ENCODE measurements around the gene GPR75. TPM values are rescaled to one million over a fixed set of nuclear protein-coding genes. Genes with fewer than 3 reads are reported as not detected.
"Not testable (repeated sequence)": the region's sequence is repeated elsewhere in the genome, so short reads cannot be mapped to it uniquely, and the experiment has no call there.

Gene GPR75
- total RNA-seq, 2 experiments from 2014 or later = 1.4 to 1.7 TPM

- no peak for DNase-seq
- H3K4me1 Mint-ChIP-seq = no peaks in the 10 kb centered on the region
- no peaks in the 10 kb centered on the region for H3K27me3 Mint-ChIP-seq
- no peak overlapping the region for H3K4me3 Mint-ChIP-seq
- ChIA-PET CTCF (no interaction called here), POLR2A (no interaction called here)
- H3K36me3 Mint-ChIP-seq (ENCODE audit: low read depth) = peaks cover 36% of the 10 kb centered on the region
- no peak overlapping the region for H3K27ac Mint-ChIP-seq
- no peaks in the 10 kb centered on the region for H3K9me3 Mint-ChIP-seq
Observed at GRCh38 chr2:53874401-53874950, 14.7 kb upstream of the GPR75 start.

DNA sequence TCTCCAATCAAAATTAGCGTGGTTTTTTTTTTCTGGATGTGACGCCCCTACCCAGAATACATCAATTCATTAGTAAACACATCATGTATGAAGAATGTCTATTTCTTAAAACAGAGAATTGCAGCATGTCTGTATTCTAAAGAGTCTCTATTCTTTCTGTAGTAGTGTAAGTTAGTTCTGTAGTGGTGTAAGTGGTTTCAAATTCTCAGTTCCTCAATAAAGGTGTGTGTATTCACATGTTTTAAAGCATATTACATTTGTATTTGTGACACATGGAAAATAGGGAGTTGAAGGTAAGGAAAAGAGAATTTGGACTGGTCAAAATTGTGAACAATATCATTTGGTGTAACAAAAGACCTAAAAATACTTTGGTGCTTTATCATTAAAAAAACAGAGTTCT, 8.0 kb upstream of the GPR75 start:
- ChIA-PET POLR2A (no interaction called here), CTCF (interaction anchor here (0.6 kb wide), 1 partner anchor 181 kb away, joined by 5 read pairs; no protein-coding TSS in a partner anchor)
- Mint-ChIP-seq H3K9me3 (no peaks in the 10 kb centered on the region), H3K4me1 (no peaks in the 10 kb centered on the region), H3K27ac (no peak overlapping the region), H3K4me3 (no peak overlapping the region), H3K36me3 (ENCODE audit: low read depth) (peaks cover 33% of the 10 kb centered on the region), H3K27me3 (no peaks in the 10 kb centered on the region)
- no peak for DNase-seq

DNA sequence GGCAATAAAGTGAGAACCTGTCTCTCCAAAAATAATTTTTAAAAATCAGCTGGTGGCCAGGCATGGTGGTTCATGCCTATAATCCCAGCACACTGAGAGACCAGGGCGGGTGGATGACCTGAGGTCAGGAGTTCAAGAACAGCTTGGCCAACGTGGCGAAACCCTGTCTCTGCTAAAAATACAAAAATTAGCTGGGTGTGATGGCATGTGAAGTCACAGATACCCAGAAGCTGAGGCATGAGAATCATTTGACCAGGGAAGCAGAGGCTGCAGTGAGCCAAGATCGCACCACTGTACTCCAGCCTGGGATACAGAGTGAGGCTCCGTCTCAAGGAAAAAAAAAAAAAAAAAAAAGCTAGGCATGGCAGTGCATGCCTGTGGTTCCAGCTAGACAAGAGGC, 7.4 kb upstream of the GPR75 start:
- no peaks in the 10 kb centered on the region for H3K27me3 Mint-ChIP-seq
- POLR2A ChIA-PET = no interaction called here
- peaks cover 33% of the 10 kb centered on the region for H3K36me3 Mint-ChIP-seq (ENCODE audit: low read depth)

DNA sequence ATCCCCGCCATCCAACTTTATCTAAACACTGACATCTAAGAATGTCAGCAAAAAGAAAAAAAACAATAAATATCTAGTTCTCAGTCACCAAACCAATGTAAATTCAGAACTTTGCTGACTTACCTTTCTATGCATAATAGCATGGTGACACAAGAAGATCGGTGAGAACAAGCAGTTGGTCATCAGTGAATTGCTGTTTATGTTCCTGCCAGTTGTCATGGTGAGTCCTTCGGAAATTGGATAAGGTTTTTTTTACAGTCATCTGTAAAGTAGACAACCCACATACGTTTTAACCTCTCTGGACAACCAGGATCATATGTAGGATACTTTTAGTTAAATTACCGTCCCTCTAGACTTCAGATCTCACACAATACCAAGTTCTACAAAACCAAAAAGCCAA, 6.2 kb upstream of the GPR75 start:
- Mint-ChIP-seq H3K4me3 (no peak overlapping the region), H3K4me1 (no peaks in the 10 kb centered on the region), H3K36me3 (ENCODE audit: low read depth) (peaks cover 33% of the 10 kb centered on the region), H3K27ac (no peak overlapping the region), H3K27me3 (no peaks in the 10 kb centered on the region), H3K9me3 (no peaks in the 10 kb centered on the region)
- POLR2A ChIA-PET = no interaction called here
- CTCF ChIA-PET = no interaction called here
- DNase-seq = no peak

More for the DNA sequence above, 7.4 kb upstream of the GPR75 start:
- Mint-ChIP-seq H3K27ac (no peak overlapping the region), H3K4me3 (no peak overlapping the region), H3K9me3 (no peaks in the 10 kb centered on the region), H3K4me1 (no peaks in the 10 kb centered on the region)
- DNase-seq = no peak
- CTCF ChIA-PET = interaction anchor here (0.6 to 0.7 kb wide), 3 partner anchors 15 to 182 kb away, joined by 4 to 6 read pairs (median 5); no protein-coding TSS in a partner anchor

- H3K27ac Mint-ChIP-seq = no peak overlapping the region
- ChIA-PET CTCF (no interaction called here), POLR2A (no interaction called here)
- DNase-seq = no peak
- H3K36me3 Mint-ChIP-seq (ENCODE audit: low read depth) = peaks cover 33% of the 10 kb centered on the region
- no peak overlapping the region for H3K4me3 Mint-ChIP-seq
- H3K27me3 Mint-ChIP-seq = no peaks in the 10 kb centered on the region
- H3K4me1 Mint-ChIP-seq = no peaks in the 10 kb centered on the region
- H3K9me3 Mint-ChIP-seq = no peaks in the 10 kb centered on the region
Observed at GRCh38 chr2:53865264-53865663, 5.5 kb upstream of the GPR75 start.

DNA sequence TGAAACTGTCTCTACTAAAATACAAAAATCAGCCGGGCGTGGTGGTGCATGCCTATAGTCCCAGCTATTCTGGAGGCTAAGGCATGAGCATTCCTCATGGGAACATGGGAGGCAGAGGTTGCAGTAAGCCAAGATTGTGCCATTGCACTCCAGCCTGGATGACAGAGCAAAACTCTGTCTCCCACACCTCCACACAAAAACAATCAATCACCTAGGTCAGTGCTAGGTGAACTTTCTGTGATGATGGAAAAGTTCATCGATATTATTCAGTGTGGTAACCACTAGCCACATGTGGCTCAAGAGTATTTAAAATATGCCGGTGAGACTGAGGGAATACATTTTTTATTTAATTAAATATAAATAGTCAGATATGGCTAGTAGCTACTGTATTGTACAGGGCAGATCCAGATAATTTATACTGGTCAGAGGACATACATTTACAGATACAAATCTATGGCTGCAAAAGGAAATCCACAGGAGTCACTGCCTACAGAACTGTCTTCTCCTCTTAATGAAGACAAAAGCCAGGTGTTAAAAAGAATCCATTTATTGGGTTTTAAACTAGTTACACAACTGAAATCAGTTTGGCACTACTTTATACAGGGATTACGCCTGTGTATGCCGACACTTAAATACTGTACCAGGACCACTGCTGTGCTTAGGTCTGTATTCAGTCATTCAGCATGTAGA, 3.9 kb upstream of the GPR75 start:
- Mint-ChIP-seq H3K4me1 (no peaks in the 10 kb centered on the region), H3K27ac (no peak overlapping the region), H3K9me3 (no peaks in the 10 kb centered on the region), H3K4me3 (no peak overlapping the region), H3K27me3 (no peaks in the 10 kb centered on the region), H3K36me3 (ENCODE audit: low read depth) (peaks cover 34% of the 10 kb centered on the region)
- POLR2A ChIA-PET = no interaction called here
- no peak for DNase-seq
- CTCF ChIA-PET = no interaction called here

DNA sequence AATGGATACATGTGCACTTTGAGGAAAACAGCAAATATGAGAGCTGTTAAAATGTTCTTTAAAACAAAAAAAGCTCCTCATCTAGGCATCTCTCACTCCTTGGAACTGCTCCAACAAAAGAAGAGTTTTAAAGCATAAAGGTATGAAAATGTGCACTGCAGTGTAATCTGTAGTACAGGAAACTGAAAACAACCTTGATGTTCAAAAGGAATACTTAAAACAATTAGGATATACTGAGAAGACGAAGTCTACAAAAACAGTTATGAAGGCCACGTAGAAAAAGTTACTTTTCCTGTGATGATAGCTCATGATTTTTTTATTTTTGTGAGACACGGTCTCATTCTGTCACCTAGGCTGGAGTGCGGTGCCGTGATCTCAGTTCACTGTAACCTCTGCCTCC, 2.1 kb upstream of the GPR75 start:
- no peak overlapping the region for H3K4me3 Mint-ChIP-seq
- no peaks in the 10 kb centered on the region for H3K4me1 Mint-ChIP-seq
- ChIA-PET POLR2A (no interaction called here), CTCF (no interaction called here)
- no peaks in the 10 kb centered on the region for H3K9me3 Mint-ChIP-seq
- H3K27me3 Mint-ChIP-seq = no peaks in the 10 kb centered on the region
- DNase-seq = no peak
- H3K36me3 Mint-ChIP-seq (ENCODE audit: low read depth) = peaks cover 28% of the 10 kb centered on the region
- H3K27ac Mint-ChIP-seq = no peak overlapping the region

DNA sequence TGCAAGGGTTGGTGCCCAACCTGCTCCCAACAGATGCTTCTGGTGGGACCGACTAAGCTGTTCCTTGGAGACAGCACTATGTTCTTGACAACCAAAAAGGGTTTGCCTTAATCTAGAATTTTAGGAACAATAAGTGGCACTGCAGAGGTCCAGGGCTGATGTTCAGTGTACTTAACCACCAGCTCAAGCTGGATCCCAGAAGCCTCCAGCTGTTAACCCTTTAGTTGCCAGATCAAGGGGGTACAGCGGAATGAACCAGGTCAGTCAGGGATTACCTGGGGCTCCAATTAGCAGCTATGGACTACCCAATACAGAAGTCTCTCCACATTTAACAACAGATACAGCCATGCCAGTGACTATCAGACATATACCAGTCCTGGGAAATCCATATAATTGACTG, 3.5 kb downstream of the GPR75 start:
- CTCF ChIA-PET = no interaction called here
- POLR2A ChIA-PET = no interaction called here
- Mint-ChIP-seq H3K4me1 (peaks cover 3% of the 10 kb centered on the region), H3K9me3 (no peaks in the 10 kb centered on the region), H3K4me3 (no peak overlapping the region), H3K27ac (no peak overlapping the region), H3K36me3 (ENCODE audit: low read depth) (peaks cover 26% of the 10 kb centered on the region), H3K27me3 (no peaks in the 10 kb centered on the region)
- DNase-seq = no peak

DNA sequence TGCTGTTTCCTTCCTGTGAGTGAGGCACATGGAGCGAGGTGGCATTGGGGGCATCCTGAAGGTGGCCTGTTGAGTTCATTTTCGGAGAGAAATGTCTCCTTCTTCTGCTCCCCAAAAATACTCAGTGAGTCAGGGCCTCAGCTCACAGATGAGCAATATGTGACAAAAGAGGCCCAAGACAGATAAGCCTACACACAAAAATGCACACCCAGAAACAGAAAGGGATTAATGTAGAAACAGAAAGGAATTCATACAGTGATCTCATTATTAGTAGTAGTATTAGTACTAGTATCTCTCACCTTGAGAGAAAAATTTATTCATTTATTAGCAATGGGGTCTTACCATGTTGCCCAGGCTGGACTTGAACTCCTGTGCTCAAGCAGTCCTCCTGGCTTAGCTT, 5.1 kb downstream of the GPR75 start:
- H3K4me3 Mint-ChIP-seq = no peak overlapping the region
- CTCF ChIA-PET = no interaction called here
- H3K36me3 Mint-ChIP-seq (ENCODE audit: low read depth) = peaks cover 26% of the 10 kb centered on the region
- no peak for DNase-seq
- POLR2A ChIA-PET = no interaction called here
- no peak overlapping the region for H3K27ac Mint-ChIP-seq
- no peaks in the 10 kb centered on the region for H3K9me3 Mint-ChIP-seq
- H3K27me3 Mint-ChIP-seq = no peaks in the 10 kb centered on the region
- H3K4me1 Mint-ChIP-seq = peaks cover 3% of the 10 kb centered on the region

DNA sequence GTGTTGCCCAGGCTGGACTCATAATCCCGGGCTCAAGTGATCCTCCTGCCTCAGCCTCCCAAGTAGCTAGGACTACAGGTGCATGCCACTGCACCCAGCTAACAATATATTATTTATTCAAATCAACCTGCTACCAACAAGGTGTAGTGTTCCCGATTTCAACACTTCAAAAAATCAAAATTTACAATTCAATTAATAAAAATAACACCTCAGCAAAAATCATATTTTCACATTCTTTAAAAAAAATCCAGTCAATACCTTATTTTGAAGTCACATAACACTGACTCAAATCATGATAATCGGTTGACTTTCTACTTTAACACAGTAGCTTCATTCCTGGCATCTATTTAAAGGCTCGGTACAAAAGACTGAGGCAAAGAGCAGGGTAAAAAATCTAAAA, 7.2 kb downstream of the GPR75 start:
- DNase-seq = no peak
- ChIA-PET POLR2A (no interaction called here), CTCF (interaction anchor here (1.5 kb wide), 1 partner anchor 10 kb away, joined by 4 read pairs; no protein-coding TSS in a partner anchor)
- H3K36me3 Mint-ChIP-seq (ENCODE audit: low read depth) = peaks cover 22% of the 10 kb centered on the region
- H3K9me3 Mint-ChIP-seq = no peaks in the 10 kb centered on the region
- H3K4me1 Mint-ChIP-seq = peaks cover 3% of the 10 kb centered on the region
- H3K27ac Mint-ChIP-seq = no peak overlapping the region
- no peak overlapping the region for H3K4me3 Mint-ChIP-seq
- no peaks in the 10 kb centered on the region for H3K27me3 Mint-ChIP-seq

- peaks cover 19% of the 10 kb centered on the region for H3K36me3 Mint-ChIP-seq (ENCODE audit: low read depth)
- H3K4me1 Mint-ChIP-seq, POLR2A ChIA-PET, H3K9me3 Mint-ChIP-seq, H3K4me3 Mint-ChIP-seq, H3K27ac Mint-ChIP-seq, DNase-seq, H3K27me3 Mint-ChIP-seq, CTCF ChIA-PET: not testable (repeated sequence)
Observed at GRCh38 chr2:53851052-53851757, 8.6 kb downstream of the GPR75 start.

DNA sequence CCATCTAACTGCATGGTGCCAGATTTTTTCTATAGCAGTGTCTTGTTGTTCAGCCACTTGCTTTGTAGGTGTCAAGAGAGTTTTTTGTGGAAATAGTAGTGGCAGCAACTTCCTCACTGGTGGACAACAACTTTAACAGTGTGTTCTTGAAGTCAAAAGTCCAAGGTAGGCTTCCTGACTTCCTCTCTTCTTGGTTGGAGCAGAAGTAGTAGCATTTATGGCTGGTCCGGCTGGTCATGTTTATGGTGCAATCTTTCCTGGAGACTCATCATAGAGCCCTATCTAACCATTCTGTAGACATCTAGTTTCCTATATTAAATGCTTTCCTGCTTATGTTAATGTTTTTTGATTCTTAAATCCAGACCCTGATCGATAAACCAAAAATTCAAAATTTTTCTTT, 11.7 kb downstream of the GPR75 start:
- no peaks in the 10 kb centered on the region for H3K27me3 Mint-ChIP-seq
- peaks cover 6% of the 10 kb centered on the region for H3K36me3 Mint-ChIP-seq (ENCODE audit: low read depth)
- no peak overlapping the region for H3K4me3 Mint-ChIP-seq
- no peak for DNase-seq
- H3K9me3 Mint-ChIP-seq = no peaks in the 10 kb centered on the region
- no peak overlapping the region for H3K27ac Mint-ChIP-seq
- CTCF ChIA-PET = no interaction called here
- H3K4me1 Mint-ChIP-seq = no peaks in the 10 kb centered on the region
- POLR2A ChIA-PET = no interaction called here

DNA sequence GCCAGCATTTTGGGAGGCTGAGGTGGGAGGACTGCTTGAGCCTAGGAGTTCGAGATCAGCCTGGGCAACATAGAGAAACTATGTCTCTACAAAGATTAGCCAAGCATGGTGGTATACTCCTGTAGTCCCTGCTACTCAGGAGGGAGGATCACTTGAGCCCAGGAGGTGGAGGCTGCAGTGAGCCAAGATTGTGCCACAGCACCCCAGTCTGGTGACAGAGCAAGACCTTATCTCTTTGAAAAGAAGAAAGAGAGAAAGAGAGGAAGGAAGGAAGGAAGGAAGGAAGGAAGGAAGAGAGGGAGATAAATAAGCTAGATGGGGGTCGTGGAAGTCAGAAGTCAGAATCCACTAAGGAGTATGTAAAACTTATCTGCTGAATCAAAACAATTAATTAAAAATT, 16.2 kb downstream of the GPR75 start:
- H3K4me1 Mint-ChIP-seq = peaks cover 4% of the 10 kb centered on the region
- no peaks in the 10 kb centered on the region for H3K9me3 Mint-ChIP-seq
- no peak overlapping the region for H3K27ac Mint-ChIP-seq
- no peaks in the 10 kb centered on the region for H3K27me3 Mint-ChIP-seq
- H3K36me3 Mint-ChIP-seq (ENCODE audit: low read depth) = no peaks in the 10 kb centered on the region
- no peak for DNase-seq
- ChIA-PET CTCF (no interaction called here), POLR2A (no interaction called here)
- no peak overlapping the region for H3K4me3 Mint-ChIP-seq

DNA sequence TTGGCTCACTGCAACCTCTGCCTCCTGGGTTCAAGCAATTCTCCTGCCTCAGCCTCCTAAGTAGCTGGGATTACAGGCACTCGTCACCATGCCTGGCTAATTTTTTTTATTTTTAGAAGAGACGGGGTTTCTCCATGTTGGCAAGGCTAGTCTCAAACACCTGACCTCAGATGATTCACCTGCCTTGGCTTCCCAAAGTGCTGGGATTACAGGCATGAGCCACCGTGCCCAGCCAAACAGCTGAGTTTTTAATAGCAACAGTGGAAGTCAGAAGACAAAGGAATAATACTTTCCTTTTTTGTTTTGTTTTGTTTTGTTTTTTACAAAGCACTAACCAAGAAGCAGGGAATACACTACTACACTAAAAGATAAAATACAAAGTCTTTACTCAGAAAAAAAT, 16.9 kb downstream of the GPR75 start:
- Mint-ChIP-seq H3K9me3 (no peaks in the 10 kb centered on the region), H3K4me3 (no peak overlapping the region)
- CTCF ChIA-PET = interaction anchor here (0.6 to 0.7 kb wide), 2 partner anchors 144 to 222 kb away, joined by 3 read pairs; no protein-coding TSS in a partner anchor

More for the DNA sequence above, 16.9 kb downstream of the GPR75 start:
- POLR2A ChIA-PET = no interaction called here
- no peaks in the 10 kb centered on the region for H3K36me3 Mint-ChIP-seq (ENCODE audit: low read depth)
- H3K4me1 Mint-ChIP-seq = peaks cover 4% of the 10 kb centered on the region
- no peak for DNase-seq
- H3K27ac Mint-ChIP-seq = no peak overlapping the region
- no peaks in the 10 kb centered on the region for H3K27me3 Mint-ChIP-seq

Measured in activated CD4-positive, alpha-beta memory T cell treated with anti-CD3 and anti-CD28 coated beads, Interleukin-2, amount 10 ng/mL, durations not matched to agents 7 days and 5 days (primary cell).